ENCODE results near the gene NACC1.
A peak's percentile ranks its signal among the peaks of the same experiment; 100 is the strongest.

GRCh38 chr19:13152974-13153568 lies 35.0 kb downstream of the NACC1 start:
- TF ChIP-seq CTCF (IDR thresholded peaks at IDR 0.05; ENCODE audit: borderline replicate concordance, extremely low read depth, low read length, poor library complexity, severe bottlenecking): peak; percentile 38
- TF ChIP-seq EZH2 (IDR thresholded peaks at IDR 0.05; ENCODE audit: borderline replicate concordance, low read depth, low read length, severe bottlenecking): no peak

Measured in DND-41 (cell line).